NOMO-1 treated with DMSO at 0.1 percent for 48 hours (cell line): ENCODE results near the gene FRMD4A.
A peak's percentile ranks its signal among the peaks of the same experiment; 100 is the strongest.
"Not testable (repeated sequence)": the region's sequence is repeated elsewhere in the genome, so short reads cannot be mapped to it uniquely, and the experiment has no call there.

Experiments
- DNase-seq: peaks from one replicate; lab custom pipeline; 2025; ENCODE audit not compliant: unreplicated experiment; lab: John Stamatoyannopoulos, UW

The FRMD4A gene

DNA sequence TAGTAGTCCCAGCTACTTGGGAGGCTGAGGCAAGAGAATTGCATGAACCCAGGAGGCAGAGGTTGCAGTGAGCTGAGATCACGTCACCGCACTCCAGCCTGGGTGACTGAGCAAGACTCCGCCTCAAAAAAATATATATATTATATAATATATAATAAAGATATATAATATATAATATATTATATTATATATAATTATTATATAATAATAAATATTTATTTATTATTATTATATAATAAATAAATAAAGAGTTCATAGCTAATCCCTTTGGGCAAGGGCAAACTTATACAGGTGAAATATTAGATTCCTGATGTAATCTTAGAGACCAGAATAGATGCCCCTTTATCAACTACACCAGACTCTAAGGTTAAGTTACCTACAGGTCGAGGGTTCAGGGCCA is 558.7 kb downstream of the FRMD4A start:
- no peak for DNase-seq

DNA sequence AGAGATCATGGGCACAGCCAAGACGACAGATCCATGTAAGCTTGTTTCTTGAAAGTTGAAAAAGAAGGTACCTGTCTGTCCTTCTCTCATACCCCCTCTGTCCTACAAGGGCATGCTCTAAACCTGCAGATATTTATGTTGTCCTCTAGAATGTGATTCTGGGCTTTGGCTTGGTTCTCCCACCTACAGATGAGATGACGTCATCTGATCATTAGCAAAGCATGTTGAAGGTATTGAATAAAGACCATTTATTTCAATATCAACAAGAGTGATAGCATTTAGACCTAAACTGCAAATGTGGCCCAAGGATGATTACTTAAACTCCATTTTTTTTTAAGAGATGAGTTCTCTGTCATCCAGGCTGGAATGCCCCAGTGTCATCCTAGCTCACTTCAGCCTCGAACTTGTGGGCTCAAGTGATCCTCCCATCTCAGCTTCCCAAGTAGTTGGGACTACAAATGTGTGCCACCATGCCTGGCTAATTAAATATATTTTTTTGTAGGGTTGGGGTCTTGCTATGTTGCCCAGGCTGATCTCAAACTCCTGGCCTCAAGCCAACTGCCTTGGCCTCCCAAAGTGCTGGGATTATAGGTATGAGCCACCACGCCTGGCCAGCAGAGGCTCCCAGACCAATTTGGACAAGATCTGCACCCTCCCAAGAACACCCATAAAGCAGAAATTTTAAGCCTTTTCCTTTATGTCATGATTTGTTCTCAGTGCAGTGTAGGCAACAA is 559.8 kb downstream of the FRMD4A start:
- no peak for DNase-seq

DNA sequence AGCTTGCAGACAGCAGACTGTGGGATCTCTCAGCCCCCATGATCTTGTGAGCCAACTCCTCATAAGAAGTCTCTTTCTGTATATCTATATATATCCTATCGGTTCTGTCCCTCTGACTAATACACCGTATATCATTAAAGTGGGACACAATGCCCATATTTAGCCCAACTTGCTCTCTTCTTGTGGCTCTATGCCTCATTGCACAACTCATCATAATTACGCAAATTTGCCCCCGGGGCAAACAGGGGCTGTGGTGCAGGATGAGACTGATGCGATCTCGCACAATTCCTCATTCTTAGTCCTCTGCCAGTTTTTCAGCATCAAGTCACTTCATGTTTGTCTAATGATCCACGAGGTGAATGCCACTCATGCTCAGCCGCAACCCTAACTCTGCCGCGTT is 560.8 kb downstream of the FRMD4A start:
- DNase-seq: peak; percentile 91

DNA sequence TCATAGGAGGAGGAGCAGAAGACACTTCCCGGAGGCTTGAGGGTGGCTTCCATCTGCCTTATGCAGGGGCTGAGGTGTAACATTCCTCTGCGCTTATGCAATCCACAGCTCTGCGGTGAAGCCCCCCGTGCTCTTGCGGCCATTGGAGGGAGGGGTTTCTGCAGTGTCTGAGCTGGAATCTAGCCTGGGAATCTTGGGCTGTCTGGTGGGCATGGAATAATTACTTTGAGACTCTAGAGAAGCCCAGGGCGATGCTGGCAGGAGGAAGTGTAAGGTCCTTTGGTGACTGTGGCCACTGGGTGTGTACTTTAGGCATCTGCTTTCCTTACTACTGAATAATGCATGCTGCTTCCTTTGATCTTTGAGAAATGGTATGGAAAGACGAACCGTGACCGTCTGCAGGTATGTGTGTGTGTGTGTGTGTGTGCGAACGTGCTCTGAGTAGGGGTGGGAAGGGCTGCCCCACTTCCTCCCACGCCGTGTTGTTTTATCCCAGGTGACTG is 563.0 kb downstream of the FRMD4A start:
- DNase-seq: peak; percentile 22

DNA sequence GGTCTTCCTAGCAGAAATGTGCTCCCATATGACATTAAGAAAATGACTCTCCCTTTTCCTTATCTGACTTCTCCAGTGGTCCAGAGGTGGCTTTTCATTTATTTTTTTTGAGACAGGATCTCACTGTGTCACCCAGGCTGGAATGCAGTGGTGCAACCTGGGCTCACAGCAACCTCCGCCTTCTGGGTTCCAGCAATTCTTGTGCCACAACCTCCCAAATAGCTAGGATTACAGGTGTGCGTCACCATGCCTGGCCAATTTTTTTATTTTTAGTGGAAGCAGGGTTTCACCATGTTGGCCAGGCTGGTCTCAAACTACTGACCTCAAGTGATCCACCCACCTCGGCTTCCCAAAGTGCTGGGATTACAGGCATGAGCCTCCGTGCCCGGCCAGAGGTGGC is 563.6 kb downstream of the FRMD4A start:
- DNase-seq: not testable (repeated sequence)

DNA sequence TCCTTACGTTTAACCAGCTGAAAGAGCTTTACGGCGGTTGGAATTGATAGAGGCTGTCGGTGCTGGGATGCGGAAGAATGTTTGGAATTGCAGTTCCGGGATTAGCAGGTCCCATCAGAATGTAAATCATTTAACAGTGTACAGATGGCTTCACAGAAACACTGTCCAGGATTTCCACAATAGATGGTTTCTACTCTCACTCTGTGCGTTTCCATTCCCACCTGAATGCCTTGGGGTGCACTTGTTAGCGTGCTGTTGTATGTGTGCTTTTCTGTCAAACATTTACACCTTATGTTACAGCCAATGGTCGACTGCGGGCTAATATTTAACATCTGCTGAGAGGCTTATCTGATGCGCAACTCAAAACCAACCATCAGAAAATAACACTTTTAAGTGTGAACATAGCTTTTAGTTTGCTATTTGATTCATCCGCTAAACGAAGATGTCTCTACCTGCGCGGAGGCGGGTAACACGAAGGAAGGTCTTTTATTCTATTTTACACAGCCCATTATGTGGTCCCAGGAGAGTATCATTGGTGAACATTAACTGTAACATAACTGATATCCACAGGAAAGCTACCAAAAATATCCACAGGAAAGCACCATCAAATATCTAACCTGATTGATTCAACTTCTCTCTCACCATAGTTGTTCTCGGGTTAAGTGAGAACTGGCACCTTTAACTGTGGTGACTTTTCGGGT is 564.9 kb downstream of the FRMD4A start:
- no peak for DNase-seq

DNA sequence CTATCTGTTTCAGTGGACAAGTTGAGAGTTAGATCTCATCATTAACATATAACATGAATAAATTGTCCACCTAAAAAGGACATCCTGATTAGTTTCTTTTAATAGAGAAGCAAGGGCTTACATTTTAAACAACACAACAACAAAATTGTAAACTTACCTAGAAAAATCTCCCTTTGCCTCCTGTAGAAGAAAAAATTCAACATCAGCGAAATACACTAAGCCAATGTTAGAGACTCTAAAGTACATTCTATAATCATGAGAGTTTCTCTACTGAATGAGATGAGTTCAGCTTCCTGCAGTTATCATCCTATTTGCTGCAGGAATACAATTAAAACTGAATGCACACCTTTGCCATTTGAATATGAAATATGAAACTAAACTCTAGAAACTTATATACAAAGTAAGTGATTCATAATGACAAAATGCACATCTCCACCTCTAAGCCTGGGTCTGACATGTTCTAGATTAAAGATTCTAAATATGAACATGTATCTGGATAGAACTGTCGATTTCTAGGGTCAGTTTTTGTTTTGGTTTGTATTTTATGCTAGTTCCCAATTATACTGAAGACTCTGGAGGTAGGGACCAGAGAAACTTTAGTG is 569.1 kb downstream of the FRMD4A start:
- DNase-seq: no peak

DNA sequence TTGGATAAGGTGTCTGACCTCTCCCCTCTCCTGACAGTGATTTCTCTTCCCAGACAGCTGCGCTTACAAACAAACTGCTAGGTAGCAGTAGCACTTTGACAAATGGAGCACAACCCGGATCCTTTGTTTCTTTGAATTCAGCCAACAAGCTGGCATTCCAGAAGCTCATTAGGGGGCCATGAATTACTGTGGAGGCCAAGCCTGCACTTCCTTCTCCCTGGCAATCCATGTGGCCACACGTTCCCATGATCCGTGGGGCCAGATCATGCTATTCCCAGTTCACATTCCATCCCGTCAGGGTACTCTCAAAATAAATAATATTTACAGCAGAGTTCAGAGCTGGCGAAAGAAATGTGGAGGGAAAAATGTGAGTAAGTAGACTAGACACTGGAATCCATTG is 571.6 kb downstream of the FRMD4A start:
- no peak for DNase-seq

DNA sequence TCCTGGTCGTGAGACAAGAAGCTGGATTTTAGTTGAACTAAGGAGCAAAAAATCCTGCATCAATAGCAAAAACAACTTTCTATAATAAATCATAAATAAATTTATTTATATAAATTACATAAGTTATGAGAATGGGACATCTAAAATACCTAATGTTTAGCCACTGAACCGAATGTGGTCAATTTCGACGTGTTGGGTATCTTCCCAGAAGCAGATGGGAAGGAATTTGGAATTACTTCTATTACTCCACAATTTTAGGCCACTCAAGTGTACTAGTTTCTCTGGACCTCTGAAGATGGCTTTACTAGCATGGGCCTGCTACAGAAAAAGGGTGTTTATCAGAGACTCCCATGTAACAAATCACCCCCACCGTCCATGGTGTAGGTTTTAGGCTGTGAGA is 572.0 kb downstream of the FRMD4A start:
- no peak for DNase-seq

DNA sequence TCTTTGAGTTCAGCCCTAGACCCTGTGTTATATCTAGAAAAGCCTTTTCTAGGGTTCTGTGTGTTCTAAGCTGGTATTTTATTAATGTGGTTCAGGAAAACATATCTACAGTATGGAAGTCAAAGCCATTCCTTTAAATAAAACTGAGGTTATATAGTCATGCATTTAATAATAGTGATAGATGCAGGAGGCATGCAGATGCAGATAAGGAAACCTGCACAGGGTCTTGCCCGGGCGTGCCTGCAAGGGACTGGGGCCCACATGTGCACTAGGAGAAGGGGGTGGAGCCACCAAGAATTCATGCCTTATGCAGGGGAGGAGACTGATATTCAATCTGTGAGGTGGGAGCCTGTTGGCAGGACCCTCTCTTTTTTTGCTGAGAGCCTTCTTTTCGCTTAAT is 572.4 kb downstream of the FRMD4A start:
- no peak for DNase-seq

DNA sequence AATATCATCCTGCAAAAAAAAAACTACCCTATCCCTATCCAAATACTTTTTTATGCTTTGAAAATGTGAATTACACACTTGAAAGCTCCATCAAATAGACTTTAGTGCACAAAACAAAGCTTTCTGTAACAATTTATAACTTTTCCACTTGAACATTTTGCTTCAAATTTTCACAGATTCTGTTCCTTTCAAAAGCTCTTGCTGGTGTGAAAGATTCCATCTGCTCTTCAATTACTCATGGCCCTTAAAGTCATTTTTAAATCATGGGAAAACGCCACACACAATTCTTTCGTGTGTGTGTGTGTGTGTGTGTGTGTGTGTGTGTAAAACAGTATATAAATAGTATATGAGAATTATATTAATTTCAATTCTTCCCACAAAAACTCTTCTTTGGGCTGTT is 576.4 kb downstream of the FRMD4A start:
- DNase-seq: no peak

DNA sequence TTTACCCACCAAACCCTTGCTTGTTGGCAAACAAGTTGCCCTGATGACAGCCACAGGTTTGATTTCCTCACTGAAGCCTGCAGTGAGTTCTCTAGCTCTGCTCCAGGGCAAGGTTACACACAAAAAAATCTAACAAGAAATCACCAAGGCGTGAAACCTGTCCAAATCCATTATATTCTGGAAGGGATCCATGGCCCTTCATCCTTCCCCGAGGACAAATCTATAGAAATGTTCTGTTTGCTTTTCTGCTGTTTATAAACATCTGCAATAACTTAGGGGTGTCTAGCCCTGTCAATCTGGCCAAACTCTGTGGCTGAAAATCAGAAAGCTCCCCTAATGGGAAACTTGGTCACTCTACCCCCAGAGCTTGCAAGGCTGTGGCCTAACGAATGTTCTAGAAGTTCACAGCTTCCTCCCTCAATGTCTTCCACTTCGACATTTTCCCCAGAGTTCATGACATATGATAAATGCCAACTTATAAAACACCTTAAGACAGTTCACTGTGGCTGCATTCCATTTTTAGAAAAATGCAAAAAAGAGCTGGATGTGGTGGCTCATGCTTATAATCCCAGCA is 579.4 kb downstream of the FRMD4A start:
- no peak for DNase-seq

DNA sequence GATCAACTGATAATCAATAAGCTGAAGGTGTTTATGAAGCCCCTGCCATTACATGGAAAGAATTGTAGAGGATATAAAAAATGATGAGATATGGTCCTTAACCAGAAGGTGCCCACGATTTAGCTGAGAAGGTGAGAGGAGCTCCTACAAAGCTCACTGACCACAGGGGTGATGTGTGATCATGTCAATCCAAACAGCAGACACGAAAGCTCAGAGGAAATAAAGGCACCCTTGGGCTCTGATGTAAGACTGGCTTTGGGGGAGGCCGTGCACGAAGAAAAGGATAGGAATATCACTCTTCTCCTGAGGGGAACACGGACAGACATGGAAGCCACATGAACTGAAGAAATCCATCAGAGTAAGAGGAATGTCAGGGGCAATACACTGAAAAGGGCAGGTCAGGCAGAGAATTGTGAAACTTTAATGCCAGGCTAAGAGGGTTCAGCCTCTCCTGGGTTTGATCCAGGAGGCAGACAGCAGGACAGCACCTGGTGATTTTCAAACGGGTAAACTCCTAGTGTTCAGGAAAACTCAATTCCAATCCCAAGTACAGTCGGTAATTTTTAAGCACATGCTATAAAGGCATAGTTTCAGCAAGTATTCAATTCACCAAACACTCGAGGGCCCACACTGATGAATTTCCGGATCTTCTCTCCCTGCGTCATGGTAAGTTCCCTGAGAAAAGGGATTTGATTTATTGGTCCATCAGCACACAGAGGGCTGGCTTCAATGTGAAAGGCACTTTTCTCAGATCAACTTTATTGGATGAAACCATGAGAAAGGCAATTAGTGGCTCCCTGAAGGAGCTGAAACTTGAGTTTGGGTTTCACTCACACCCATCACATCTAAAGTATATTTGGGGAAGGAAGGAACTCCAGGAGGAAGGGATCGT is 580.2 kb downstream of the FRMD4A start:
- DNase-seq: no peak

DNA sequence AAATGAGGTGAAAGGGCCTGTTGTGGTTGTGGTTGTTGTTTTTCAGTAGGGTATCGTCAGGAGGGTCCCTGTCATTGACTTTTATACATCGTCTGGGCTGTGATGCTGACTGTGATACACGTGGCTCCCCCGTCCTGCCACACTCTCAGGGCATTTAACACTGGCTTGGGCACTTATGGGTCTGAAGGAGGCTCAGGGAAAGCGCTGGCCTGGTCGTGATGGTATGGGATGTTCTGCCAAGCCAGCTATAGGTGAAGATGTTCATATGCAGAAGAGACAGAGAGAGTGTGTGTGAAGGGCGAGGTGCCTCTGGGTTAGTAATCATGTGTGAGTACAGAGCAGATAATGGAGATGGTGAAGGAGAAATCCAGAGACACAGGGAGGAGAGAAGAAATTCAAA is 585.5 kb downstream of the FRMD4A start:
- no peak for DNase-seq

DNA sequence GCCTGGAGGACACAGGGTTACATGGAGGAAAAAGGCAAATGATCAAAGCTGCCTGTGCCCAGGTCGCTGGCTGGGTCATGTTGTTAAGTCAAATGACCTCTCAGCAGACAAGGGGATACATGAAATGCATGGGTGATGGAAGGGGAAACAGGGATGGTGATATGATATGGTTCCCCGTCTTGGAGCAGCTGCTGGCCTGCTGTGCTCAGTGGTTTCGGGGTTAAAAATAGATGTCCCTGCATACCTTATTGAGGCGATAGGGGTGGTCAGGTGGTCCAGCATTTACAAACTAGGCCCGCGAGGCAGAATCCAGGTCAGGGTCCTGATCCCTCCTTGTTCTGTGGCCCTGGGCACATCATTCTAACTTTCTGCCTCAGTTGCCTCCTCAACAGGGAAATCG is 586.8 kb downstream of the FRMD4A start:
- no peak for DNase-seq

DNA sequence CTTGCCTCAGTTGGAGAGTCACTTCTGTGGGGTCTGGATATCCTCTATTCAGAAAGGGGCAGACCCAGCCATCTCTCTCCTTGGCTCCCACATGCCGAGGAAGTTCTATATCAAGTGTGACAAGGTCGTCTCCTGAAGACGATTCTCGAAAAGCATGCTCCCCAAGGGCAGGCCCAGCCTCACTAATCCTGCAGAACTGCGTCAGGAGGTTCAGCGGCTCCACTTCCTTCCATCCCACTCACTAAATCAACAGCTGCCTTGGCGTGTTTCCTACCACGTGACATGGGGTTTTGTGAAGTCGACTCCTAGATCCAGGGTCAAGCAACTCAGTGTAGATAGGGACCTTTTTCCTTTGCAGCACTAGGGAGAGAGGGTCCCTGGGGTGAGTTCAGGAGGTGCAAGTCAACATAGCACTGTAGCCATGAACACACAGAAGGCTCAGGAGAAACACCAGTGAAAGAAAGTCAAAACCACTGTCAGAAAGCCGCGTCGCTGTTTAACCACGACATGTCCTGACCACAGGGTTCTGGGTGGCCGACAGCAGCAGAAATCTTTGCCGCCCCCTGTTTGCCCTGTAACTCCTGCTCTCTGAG is 587.5 kb downstream of the FRMD4A start:
- DNase-seq: no peak

DNA sequence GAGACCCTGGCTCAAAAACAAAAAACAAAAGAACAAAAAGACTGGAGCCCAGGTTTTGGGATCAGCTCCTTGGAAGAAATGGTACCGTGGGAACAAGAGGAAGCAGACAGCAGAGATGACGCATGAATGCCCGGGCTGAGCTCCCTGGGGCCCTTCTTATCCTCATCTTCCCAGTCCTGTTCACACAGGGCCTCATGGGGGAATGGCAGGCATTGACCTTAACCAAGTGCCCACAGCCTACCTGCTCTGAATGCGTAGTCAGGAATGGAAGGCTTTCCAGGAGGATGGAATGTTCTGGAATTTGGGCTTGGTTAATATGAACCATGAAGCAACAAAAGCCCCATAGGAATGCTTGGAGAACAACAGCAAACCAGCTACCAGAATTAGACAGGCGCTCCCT is 589.3 kb downstream of the FRMD4A start:
- no peak for DNase-seq

DNA sequence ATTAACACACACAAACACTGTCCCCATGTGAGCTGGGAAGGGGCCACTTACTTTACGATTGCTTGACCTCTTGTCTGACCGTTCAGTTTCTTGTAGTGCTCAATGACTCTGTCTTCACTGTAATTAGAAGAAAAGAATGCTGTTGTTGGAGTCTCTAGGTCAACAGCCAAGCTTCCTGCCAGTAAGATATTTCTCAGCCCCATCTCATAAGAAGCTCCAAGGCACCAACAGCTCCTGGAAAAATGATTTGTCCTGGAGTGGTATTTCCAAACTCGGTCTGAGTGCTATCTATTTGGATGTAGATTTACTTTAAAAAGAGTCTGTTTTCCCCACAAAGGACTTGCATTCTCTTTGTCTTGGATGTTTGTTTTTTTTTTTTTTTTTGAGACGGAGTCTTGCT is 590.3 kb downstream of the FRMD4A start:
- no peak for DNase-seq

DNA sequence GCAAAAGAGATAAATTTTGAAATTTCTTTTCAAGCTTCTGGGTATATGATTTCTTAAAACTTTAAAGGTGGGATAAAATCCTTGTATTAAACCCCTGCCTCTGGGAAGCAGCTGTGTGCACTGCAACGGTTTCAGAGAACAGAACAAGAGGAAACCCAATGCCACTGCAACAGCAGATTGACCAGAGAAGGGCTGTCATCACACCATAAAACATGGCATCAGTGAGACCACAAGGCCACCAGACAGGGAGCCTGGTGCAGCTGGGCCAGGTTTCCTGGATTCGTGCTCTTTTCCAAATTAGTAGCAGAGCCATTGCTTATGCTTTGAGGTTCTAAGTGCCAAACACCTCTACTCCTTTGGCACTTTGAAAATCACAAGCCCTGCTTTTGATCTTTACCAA is 591.5 kb downstream of the FRMD4A start:
- peak; percentile 6 for DNase-seq

DNA sequence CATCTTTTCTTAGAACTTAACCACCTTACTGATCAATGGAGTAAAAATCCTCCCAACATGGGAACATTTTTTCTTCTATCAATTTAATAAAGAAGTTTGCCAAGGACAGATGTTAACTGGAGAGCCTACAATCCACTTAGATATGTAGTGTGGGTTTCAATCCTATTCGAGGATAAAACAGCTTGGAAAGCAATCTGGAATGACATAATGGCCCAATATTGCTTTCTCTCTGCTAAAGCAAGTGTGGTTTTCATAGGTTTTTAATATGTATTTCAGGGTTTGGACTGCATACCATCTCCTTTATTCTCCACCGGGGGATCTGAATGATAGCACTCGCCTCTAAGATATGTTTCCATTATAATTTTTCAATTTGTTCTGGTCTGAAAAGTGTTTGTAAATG is 594.2 kb downstream of the FRMD4A start:
- no peak for DNase-seq

DNA sequence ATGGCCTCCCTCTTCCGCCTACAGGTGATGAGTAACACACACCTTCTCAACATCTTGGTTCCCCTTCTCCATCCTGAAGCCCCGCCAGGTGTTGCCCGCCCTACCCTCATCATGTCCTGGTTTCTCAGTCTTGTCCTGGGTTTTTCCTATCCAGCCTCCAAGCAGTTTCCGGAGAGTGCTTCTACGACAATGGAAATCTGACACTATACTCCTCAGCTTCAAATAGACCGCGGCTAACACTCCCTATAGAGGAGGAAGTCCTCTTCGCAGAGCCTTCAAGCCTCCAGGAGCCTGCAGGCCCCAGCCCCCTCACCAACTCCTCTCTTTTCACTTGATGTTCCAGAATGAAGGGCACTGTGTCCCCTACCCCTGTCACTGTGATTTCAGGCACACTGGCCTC is 596.6 kb downstream of the FRMD4A start:
- no peak for DNase-seq
